Activated CD4-positive, alpha-beta memory T cell treated with anti-CD3 and anti-CD28 coated beads for 36 hours (primary cell): ENCODE results near the gene RIMBP2. TPM values are rescaled to one million over a fixed set of nuclear protein-coding genes. Genes with fewer than 3 reads are reported as not detected.

Experiments
- CTCF ChIA-PET: fragments of 350-600 bp; sonication (Branson Sonifier 250); formaldehyde crosslinking; loops from one replicate; lab custom pipeline; 2021; ENCODE audit warnings: antibody characterized with exemption, inconsistent platforms; lab: Charles Lee
- POLR2A ChIA-PET: fragments of 350-600 bp; sonication (Branson Sonifier 250); formaldehyde crosslinking; loops from one replicate; lab custom pipeline; 2021; ENCODE audit warnings: antibody characterized with exemption; lab: Charles Lee
- DNase-seq: peaks from one replicate; pipeline ENCODE4 v3.0.0-alpha.2; 2020
- H3K27ac Mint-ChIP-seq: one replicate; pipeline ENCODE4 v1.8.0; 2021; ENCODE audit warnings: mixed read lengths
- H3K27me3 Mint-ChIP-seq: one replicate; pipeline ENCODE4 v1.8.0; 2021; ENCODE audit warnings: mixed read lengths
- H3K36me3 Mint-ChIP-seq: one replicate; pipeline ENCODE4 v1.8.0; 2021; ENCODE audit warnings: mixed read lengths
- H3K4me1 Mint-ChIP-seq: one replicate; pipeline ENCODE4 v1.8.0; 2021; ENCODE audit warnings: low read depth, mixed read lengths
- H3K4me3 Mint-ChIP-seq: one replicate; pipeline ENCODE4 v1.8.0; 2021; ENCODE audit warnings: mild to moderate bottlenecking, mixed read lengths
- H3K9me3 Mint-ChIP-seq: one replicate; pipeline ENCODE4 v1.8.0; 2021; ENCODE audit warnings: mixed read lengths
- intact Hi-C: fragments of 100-400 bp; cut with micrococcal nuclease; formaldehyde crosslinking; loops from one replicate; pipeline ENCODE4 v1.15.1; 2023
- total RNA-seq, 2 experiments: library from RNA; stranded (reverse); gene quantifications; one replicate each; pipeline ENCODE4 v1.2.3, GENCODE V29; 2021

The RIMBP2 gene
- total RNA-seq, 2 experiments from 2014 or later: 0.27 TPM; not detected in 1

- POLR2A ChIA-PET: no interaction called here
- CTCF ChIA-PET: no interaction called here
- no peaks in the 10 kb centered on the region for H3K4me1 Mint-ChIP-seq
- H3K36me3 Mint-ChIP-seq: no peaks in the 10 kb centered on the region
- no peaks in the 10 kb centered on the region for H3K27me3 Mint-ChIP-seq
- H3K9me3 Mint-ChIP-seq: no peaks in the 10 kb centered on the region
- no peak overlapping the region for H3K4me3 Mint-ChIP-seq
- no peak overlapping the region for H3K27ac Mint-ChIP-seq
- intact Hi-C loops: no loop called here
- no peak for DNase-seq
Observed at GRCh38 chr12:130608831-130609230, 107.3 kb downstream of the RIMBP2 start.

GRCh38 chr12:130608132-130608531 is 108.0 kb downstream of the RIMBP2 start:
- no peak overlapping the region for H3K27ac Mint-ChIP-seq
- H3K36me3 Mint-ChIP-seq: no peaks in the 10 kb centered on the region
- H3K4me3 Mint-ChIP-seq: no peak overlapping the region
- H3K9me3 Mint-ChIP-seq: no peaks in the 10 kb centered on the region
- H3K4me1 Mint-ChIP-seq: no peaks in the 10 kb centered on the region
- intact Hi-C loops: no loop called here
- CTCF ChIA-PET: no interaction called here
- no peak for DNase-seq
- POLR2A ChIA-PET: no interaction called here
- H3K27me3 Mint-ChIP-seq: no peaks in the 10 kb centered on the region

GRCh38 chr12:130606231-130606630 is 109.9 kb downstream of the RIMBP2 start:
- CTCF ChIA-PET: no interaction called here
- no peak overlapping the region for H3K4me3 Mint-ChIP-seq
- no peaks in the 10 kb centered on the region for H3K4me1 Mint-ChIP-seq
- H3K27ac Mint-ChIP-seq: no peak overlapping the region
- intact Hi-C loops: no loop called here
- POLR2A ChIA-PET: no interaction called here
- H3K9me3 Mint-ChIP-seq: no peaks in the 10 kb centered on the region
- H3K36me3 Mint-ChIP-seq: no peaks in the 10 kb centered on the region
- H3K27me3 Mint-ChIP-seq: no peaks in the 10 kb centered on the region
- DNase-seq: no peak

GRCh38 chr12:130603396-130603965 is 112.6 kb downstream of the RIMBP2 start:
- no peak overlapping the region for H3K4me3 Mint-ChIP-seq
- intact Hi-C loops: no loop called here
- no peak for DNase-seq
- no peaks in the 10 kb centered on the region for H3K4me1 Mint-ChIP-seq
- no peak overlapping the region for H3K27ac Mint-ChIP-seq
- no peaks in the 10 kb centered on the region for H3K36me3 Mint-ChIP-seq
- no peaks in the 10 kb centered on the region for H3K27me3 Mint-ChIP-seq
- ChIA-PET POLR2A (no interaction called here), CTCF (no interaction called here)
- H3K9me3 Mint-ChIP-seq: peaks cover 5% of the 10 kb centered on the region

DNA sequence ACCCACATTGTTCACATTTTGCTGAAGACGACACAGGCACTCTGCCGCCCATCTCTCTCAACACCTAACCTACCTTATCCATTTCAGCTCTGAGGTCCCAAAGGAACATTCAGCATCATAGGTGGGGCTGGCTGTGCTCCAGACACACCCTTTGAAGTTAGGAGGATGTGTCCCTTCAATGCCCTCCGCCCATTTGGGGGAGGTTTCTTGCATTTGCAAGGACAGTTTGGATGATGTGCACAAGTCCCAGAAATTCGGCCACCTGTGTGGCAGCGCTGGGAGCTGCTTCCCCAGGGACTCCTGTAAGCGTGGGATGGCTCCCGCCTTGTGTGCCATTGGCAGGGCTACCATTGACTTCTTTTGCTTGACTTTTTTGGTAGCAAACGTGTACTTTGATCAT is 113.8 kb downstream of the RIMBP2 start:
- ChIA-PET POLR2A (no interaction called here), CTCF (no interaction called here)
- H3K4me3 Mint-ChIP-seq: no peak overlapping the region
- intact Hi-C loops: no loop called here
- no peaks in the 10 kb centered on the region for H3K27me3 Mint-ChIP-seq
- no peaks in the 10 kb centered on the region for H3K4me1 Mint-ChIP-seq
- no peaks in the 10 kb centered on the region for H3K36me3 Mint-ChIP-seq
- H3K9me3 Mint-ChIP-seq: peaks cover 14% of the 10 kb centered on the region
- DNase-seq: no peak
- no peak overlapping the region for H3K27ac Mint-ChIP-seq

GRCh38 chr12:130601327-130601726 is 114.8 kb downstream of the RIMBP2 start:
- intact Hi-C loops: no loop called here
- Mint-ChIP-seq H3K36me3 (no peaks in the 10 kb centered on the region), H3K27me3 (no peaks in the 10 kb centered on the region), H3K9me3 (peaks cover 14% of the 10 kb centered on the region), H3K4me1 (no peaks in the 10 kb centered on the region), H3K27ac (no peak overlapping the region), H3K4me3 (no peak overlapping the region)
- no peak for DNase-seq
- CTCF ChIA-PET: no interaction called here
- POLR2A ChIA-PET: no interaction called here

DNA sequence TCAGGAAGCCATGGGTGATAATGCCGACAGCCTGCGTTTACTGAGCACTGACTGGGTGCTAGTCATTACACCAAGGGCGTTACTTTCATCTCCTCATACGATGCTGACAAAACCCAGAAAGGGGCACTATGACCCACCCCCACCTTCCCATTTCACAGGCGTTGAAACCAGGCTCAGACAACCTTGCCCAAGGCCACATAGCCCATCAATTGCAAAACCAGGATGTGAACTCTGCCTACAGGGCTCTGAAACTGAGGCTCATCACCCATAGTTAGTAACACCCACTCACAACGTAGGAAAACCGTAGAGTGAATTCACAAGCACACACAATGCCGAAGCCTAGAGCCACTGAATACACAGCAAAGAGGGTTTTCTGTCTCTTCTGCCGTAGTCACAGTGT is 119.9 kb downstream of the RIMBP2 start:
- H3K4me3 Mint-ChIP-seq: no peak overlapping the region
- POLR2A ChIA-PET: no interaction called here

GRCh38 chr12:130595566-130595965 is 120.5 kb downstream of the RIMBP2 start:
- no peak for DNase-seq
- Mint-ChIP-seq H3K36me3 (no peaks in the 10 kb centered on the region), H3K4me1 (no peaks in the 10 kb centered on the region), H3K9me3 (peaks cover 14% of the 10 kb centered on the region), H3K27ac (no peak overlapping the region), H3K4me3 (no peak overlapping the region), H3K27me3 (no peaks in the 10 kb centered on the region)
- intact Hi-C loops: no loop called here
- POLR2A ChIA-PET: no interaction called here
- CTCF ChIA-PET: no interaction called here

More for the DNA sequence above, 119.9 kb downstream of the RIMBP2 start:
- no peaks in the 10 kb centered on the region for H3K27me3 Mint-ChIP-seq
- H3K4me1 Mint-ChIP-seq: no peaks in the 10 kb centered on the region
- DNase-seq: no peak
- CTCF ChIA-PET: no interaction called here
- H3K36me3 Mint-ChIP-seq: no peaks in the 10 kb centered on the region
- H3K9me3 Mint-ChIP-seq: peaks cover 14% of the 10 kb centered on the region
- no peak overlapping the region for H3K27ac Mint-ChIP-seq
- intact Hi-C loops: no loop called here

DNA sequence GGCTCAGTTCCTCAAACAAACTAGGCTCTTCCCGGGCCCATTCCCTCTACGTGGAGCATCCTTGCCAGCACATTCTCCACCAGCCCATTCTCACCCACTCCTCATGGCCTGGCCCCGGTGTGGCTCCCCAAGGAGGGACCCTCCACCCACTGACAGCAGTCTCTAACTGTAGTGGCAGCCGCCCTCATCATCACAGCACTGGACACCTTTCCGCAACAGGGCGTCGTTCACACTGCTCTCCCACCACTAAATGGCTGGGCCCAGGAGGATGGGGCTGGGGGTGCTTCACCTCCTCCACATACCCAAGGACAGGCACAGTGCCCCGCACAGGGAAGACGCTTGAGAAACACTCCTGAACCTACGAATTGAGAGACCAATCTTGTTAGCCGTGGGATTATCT is 123.0 kb downstream of the RIMBP2 start:
- Mint-ChIP-seq H3K4me3 (no peak overlapping the region), H3K4me1 (no peaks in the 10 kb centered on the region), H3K9me3 (peaks cover 9% of the 10 kb centered on the region), H3K36me3 (no peaks in the 10 kb centered on the region), H3K27me3 (no peaks in the 10 kb centered on the region), H3K27ac (no peak overlapping the region)
- ChIA-PET POLR2A (no interaction called here), CTCF (no interaction called here)
- no peak for DNase-seq
- intact Hi-C loops: no loop called here

GRCh38 chr12:130592641-130593040 is 123.5 kb downstream of the RIMBP2 start:
- Mint-ChIP-seq H3K36me3 (no peaks in the 10 kb centered on the region), H3K4me1 (no peaks in the 10 kb centered on the region), H3K4me3 (no peak overlapping the region), H3K27ac (no peak overlapping the region), H3K27me3 (no peaks in the 10 kb centered on the region), H3K9me3 (peaks cover 8% of the 10 kb centered on the region)
- ChIA-PET CTCF (no interaction called here), POLR2A (no interaction called here)
- no peak for DNase-seq
- intact Hi-C loops: no loop called here

DNA sequence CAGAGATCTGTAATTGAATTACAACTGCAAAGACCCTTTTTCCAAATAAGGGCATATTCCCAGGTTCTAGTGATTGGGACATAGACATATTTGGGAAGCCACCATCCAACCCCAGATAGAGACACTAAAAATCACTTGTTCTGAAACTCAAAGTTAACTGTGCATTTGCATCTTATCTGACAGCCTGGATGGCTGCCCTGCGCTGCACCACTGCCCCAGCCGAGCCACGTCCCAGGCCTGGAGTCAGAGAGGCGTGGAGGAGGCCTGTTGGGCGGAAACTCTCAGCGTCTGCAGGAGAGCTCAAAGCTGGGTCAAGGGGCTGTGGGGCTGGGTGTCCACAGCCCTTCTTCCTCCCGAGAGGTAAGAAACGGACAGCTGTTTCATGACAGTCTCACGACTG is 124.4 kb downstream of the RIMBP2 start:
- Mint-ChIP-seq H3K27me3 (no peaks in the 10 kb centered on the region), H3K27ac (no peak overlapping the region), H3K9me3 (peaks cover 4% of the 10 kb centered on the region), H3K4me1 (no peaks in the 10 kb centered on the region), H3K4me3 (no peak overlapping the region), H3K36me3 (no peaks in the 10 kb centered on the region)
- intact Hi-C loops: no loop called here
- no peak for DNase-seq
- ChIA-PET POLR2A (no interaction called here), CTCF (no interaction called here)

DNA sequence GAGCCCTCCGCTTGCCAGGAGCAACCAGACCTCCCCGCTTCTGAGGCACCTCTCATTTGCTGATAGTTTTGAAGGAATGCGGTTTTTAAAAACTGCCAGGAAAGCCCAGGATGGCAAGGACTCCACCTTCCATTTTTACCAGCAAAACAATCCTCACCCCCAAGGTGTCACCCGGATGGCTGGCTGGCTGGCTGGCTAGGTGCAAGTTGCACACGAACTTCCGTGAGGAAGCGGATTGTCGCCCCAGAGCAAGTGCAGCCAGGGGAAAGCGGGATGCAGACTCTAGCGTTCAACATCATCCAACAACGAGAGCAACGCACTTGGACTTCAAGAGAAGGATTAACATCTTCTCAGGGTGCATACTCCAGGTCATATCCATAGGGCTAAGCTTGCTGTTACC is 125.4 kb downstream of the RIMBP2 start:
- DNase-seq: no peak
- no peak overlapping the region for H3K4me3 Mint-ChIP-seq
- POLR2A ChIA-PET: no interaction called here
- no peaks in the 10 kb centered on the region for H3K36me3 Mint-ChIP-seq
- H3K4me1 Mint-ChIP-seq: no peaks in the 10 kb centered on the region
- intact Hi-C loops: no loop called here
- no peaks in the 10 kb centered on the region for H3K27me3 Mint-ChIP-seq
- peaks cover 7% of the 10 kb centered on the region for H3K9me3 Mint-ChIP-seq
- H3K27ac Mint-ChIP-seq: no peak overlapping the region
- CTCF ChIA-PET: no interaction called here

GRCh38 chr12:130589540-130590317 is 126.4 kb downstream of the RIMBP2 start:
- CTCF ChIA-PET: no interaction called here

More at GRCh38 chr12:130589540-130590317, 126.4 kb downstream of the RIMBP2 start:
- intact Hi-C loops: no loop called here
- Mint-ChIP-seq H3K9me3 (peaks cover 8% of the 10 kb centered on the region), H3K27me3 (no peaks in the 10 kb centered on the region), H3K4me1 (no peaks in the 10 kb centered on the region), H3K4me3 (no peak overlapping the region), H3K27ac (no peak overlapping the region), H3K36me3 (no peaks in the 10 kb centered on the region)
- no peak for DNase-seq
- POLR2A ChIA-PET: no interaction called here
